ENCODE measurements around the gene CTBP2. TPM values are rescaled to one million over a fixed set of nuclear protein-coding genes. Genes with fewer than 3 reads are reported as not detected.
A peak's percentile ranks its signal among the peaks of the same experiment; 100 is the strongest.

The CTBP2 gene
- total RNA-seq, 1 experiment from 2014 or later: 77.8 TPM

- TSS peak; percentile 11 for BruUV-seq (replicated peaks)
These were observed 217.8 kb downstream of the CTBP2 start for GRCh38 chr10:124942317-124943169.

GRCh38 chr10:124941823-124942222 is 218.5 kb downstream of the CTBP2 start, which contains the start of gene ZRANB1:
Gene ZRANB1, plus strand, starts transcription at chr10:124942123. Its CDS starts 371 bp downstream, at chr10:124942494.
- H3K9me3 ChIP-seq (ENCODE audit: low read depth, low read length, poor library complexity, severe bottlenecking): no peaks in the 10 kb centered on the region
- BruUV-seq (replicated peaks): no TSS peak
- CTCF ChIA-PET: no interaction called here
- TF ChIP-seq EZH2 (IDR thresholded peaks at IDR 0.05; ENCODE audit: borderline replicate concordance, low read depth, low read length, poor library complexity, severe bottlenecking): no peak
- TF ChIP-seq CTCF (conservative IDR thresholded peaks at IDR 0.05; ENCODE audit: low read depth, low read length): no peak
- no peak for DNase-seq (ENCODE audit: low spot score)
- intact Hi-C loops (cut with micrococcal nuclease; ENCODE audit: unreplicated experiment): no loop called here
- no peaks in the 10 kb centered on the region for H3K27me3 ChIP-seq (replicated peaks; ENCODE audit: insufficient read depth, low read depth, low read length, poor library complexity)
- no peak within 1 kb of the TSS for H3K4me3 ChIP-seq (ENCODE audit: low read depth, low read length, poor library complexity, severe bottlenecking)
- no peak within 1 kb of the TSS for H3K27ac ChIP-seq (ENCODE audit: low read depth, low read length, poor library complexity, severe bottlenecking)
- POLR2A ChIA-PET (ENCODE audit: low non-redundant PET): no interaction called here
- peaks cover 13% of the 10 kb centered on the region for H3K4me1 ChIP-seq (ENCODE audit: insufficient read depth, low read length, poor library complexity, severe bottlenecking)
- H3K36me3 ChIP-seq (ENCODE audit: insufficient read depth, low read length, poor library complexity, severe bottlenecking): no peaks in the 10 kb centered on the region

More at GRCh38 chr10:124942317-124943169, 217.8 kb downstream of the CTBP2 start:
- Histone ChIP-seq H3K4me1 (ENCODE audit: insufficient read depth, low read length, poor library complexity, severe bottlenecking) (peaks cover 13% of the 10 kb centered on the region), H3K27me3 (replicated peaks; ENCODE audit: insufficient read depth, low read depth, low read length, poor library complexity) (no peaks in the 10 kb centered on the region), H3K36me3 (ENCODE audit: insufficient read depth, low read length, poor library complexity, severe bottlenecking) (no peaks in the 10 kb centered on the region), H3K9me3 (ENCODE audit: low read depth, low read length, poor library complexity, severe bottlenecking) (no peaks in the 10 kb centered on the region), H3K4me3 (ENCODE audit: low read depth, low read length, poor library complexity, severe bottlenecking) (no peak overlapping the region), H3K27ac (ENCODE audit: low read depth, low read length, poor library complexity, severe bottlenecking) (no peak overlapping the region)
- ChIA-PET POLR2A (ENCODE audit: low non-redundant PET) (no interaction called here), CTCF (no interaction called here)
- intact Hi-C loops (cut with micrococcal nuclease; ENCODE audit: unreplicated experiment): no loop called here
- TF ChIP-seq CTCF (conservative IDR thresholded peaks at IDR 0.05; ENCODE audit: low read depth, low read length): no peak
- TF ChIP-seq EZH2 (IDR thresholded peaks at IDR 0.05; ENCODE audit: borderline replicate concordance, low read depth, low read length, poor library complexity, severe bottlenecking): no peak
- peak; percentile 13 for DNase-seq (ENCODE audit: low spot score)

GRCh38 chr10:124939290-124939689 is 221.1 kb downstream of the CTBP2 start:
- ChIA-PET CTCF (no interaction called here), POLR2A (ENCODE audit: low non-redundant PET) (no interaction called here)
- intact Hi-C loops (cut with micrococcal nuclease; ENCODE audit: unreplicated experiment): no loop called here
- no TSS peak for BruUV-seq (replicated peaks)
- Histone ChIP-seq H3K4me3 (ENCODE audit: low read depth, low read length, poor library complexity, severe bottlenecking) (no peak overlapping the region), H3K27me3 (replicated peaks; ENCODE audit: insufficient read depth, low read depth, low read length, poor library complexity) (no peaks in the 10 kb centered on the region), H3K36me3 (ENCODE audit: insufficient read depth, low read length, poor library complexity, severe bottlenecking) (no peaks in the 10 kb centered on the region), H3K4me1 (ENCODE audit: insufficient read depth, low read length, poor library complexity, severe bottlenecking) (peaks cover 13% of the 10 kb centered on the region), H3K9me3 (ENCODE audit: low read depth, low read length, poor library complexity, severe bottlenecking) (no peaks in the 10 kb centered on the region), H3K27ac (ENCODE audit: low read depth, low read length, poor library complexity, severe bottlenecking) (no peak overlapping the region)
- TF ChIP-seq EZH2 (IDR thresholded peaks at IDR 0.05; ENCODE audit: borderline replicate concordance, low read depth, low read length, poor library complexity, severe bottlenecking): no peak
- TF ChIP-seq CTCF (conservative IDR thresholded peaks at IDR 0.05; ENCODE audit: low read depth, low read length): no peak
- no peak for DNase-seq (ENCODE audit: low spot score)
